Uterus (tissue), 2 donors: ENCODE measurements around the gene RAD51B.

Experiments
- POLR2A ChIP-seq, 2 donors: fragments of 450-650 bp; IDR thresholded peaks; one replicate each; pipeline ENCODE4 v1.6.1; 2016; ENCODE audit warnings: antibody characterized with exemption in 2 of 2, mild to moderate bottlenecking in 1 of 2, moderate library complexity in 1 of 2
- TF ChIP-seq, protein P1 (sequence below), 4 experiments: fragments of 200-600 bp in 2 of 4; fragments of 450-650 bp in 2 of 4; sonication (generic) in 2 of 4; IDR thresholded peaks; one replicate each; pipeline ENCODE4 v1.5.1; 2016 to 2019; ENCODE audit warnings: antibody characterized with exemption in 4 of 4, mild to moderate bottlenecking in 2 of 4, moderate library complexity in 1 of 4

DNA sequence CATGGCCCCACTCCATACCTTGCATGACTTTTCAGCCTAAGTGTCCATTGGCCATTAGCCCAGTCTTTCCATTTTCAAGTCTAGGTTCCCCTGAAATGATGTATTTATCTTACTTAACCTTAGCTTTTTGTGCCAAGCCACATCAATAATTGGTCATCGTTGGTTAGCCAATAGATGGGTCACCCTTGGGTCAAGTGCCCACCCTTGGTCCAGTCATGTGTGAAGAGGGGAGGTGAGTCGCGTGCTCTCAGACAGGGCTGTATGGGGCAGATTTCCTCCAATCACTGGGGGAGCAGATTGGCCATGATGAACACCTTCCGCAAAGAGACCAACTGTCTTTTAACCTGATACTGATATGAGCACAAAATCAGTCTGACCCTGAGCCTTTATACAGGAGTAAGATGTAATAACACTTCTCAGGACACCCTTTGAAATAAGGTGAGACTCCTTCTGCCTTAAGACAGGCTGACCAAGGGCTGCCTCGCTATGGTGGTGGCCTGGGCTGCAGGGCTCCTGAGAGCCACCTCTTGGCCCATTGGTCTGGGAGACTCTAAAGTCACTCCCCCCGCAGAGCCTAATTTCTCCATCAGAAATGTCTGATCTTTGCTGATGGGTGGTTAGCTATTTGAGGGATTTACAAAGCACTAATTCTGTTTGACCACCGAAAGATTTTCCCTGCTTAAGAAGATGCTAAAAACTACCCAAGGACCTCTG, 830.1 kb downstream of the RAD51B start:
- TF ChIP-seq, protein P1, sequence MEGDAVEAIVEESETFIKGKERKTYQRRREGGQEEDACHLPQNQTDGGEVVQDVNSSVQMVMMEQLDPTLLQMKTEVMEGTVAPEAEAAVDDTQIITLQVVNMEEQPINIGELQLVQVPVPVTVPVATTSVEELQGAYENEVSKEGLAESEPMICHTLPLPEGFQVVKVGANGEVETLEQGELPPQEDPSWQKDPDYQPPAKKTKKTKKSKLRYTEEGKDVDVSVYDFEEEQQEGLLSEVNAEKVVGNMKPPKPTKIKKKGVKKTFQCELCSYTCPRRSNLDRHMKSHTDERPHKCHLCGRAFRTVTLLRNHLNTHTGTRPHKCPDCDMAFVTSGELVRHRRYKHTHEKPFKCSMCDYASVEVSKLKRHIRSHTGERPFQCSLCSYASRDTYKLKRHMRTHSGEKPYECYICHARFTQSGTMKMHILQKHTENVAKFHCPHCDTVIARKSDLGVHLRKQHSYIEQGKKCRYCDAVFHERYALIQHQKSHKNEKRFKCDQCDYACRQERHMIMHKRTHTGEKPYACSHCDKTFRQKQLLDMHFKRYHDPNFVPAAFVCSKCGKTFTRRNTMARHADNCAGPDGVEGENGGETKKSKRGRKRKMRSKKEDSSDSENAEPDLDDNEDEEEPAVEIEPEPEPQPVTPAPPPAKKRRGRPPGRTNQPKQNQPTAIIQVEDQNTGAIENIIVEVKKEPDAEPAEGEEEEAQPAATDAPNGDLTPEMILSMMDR (IDR thresholded peaks at IDR 0.05): no peak
- no peak for TF ChIP-seq POLR2A (IDR thresholded peaks at IDR 0.05)
